Common myeloid progenitor, CD34-positive (primary cell): ENCODE data around the gene GSTO1.
"Not testable (repeated sequence)": the region's sequence is repeated elsewhere in the genome, so short reads cannot be mapped to it uniquely, and the experiment has no call there.

ENCODE experiments used
- CTCF ChIA-PET: fragments of 350-600 bp; sonication (Branson Sonifier 250); formaldehyde crosslinking; loops from one replicate; lab custom pipeline; 2021; ENCODE audit warnings: antibody characterized with exemption; lab: Charles Lee
- POLR2A ChIA-PET: fragments of 350-600 bp; sonication (Branson Sonifier 250); formaldehyde crosslinking; loops from one replicate; lab custom pipeline; 2021; ENCODE audit warnings: antibody characterized with exemption; lab: Charles Lee
- DNase-seq, 3 donors: peaks; one replicate each; pipeline versions ENCODE4 v3.0.0 to v3.0.0-alpha.2; 2013
- H3K27ac ChIP-seq, 2 experiments: 1 replicate in 1 of 2; 2 replicates in 1 of 2; pipeline ENCODE4 v1.7.0; 2013; ENCODE audit warnings: inconsistent platforms in 2 of 2, low read length in 2 of 2, mild to moderate bottlenecking in 2 of 2, low read depth in 1 of 2, moderate library complexity in 1 of 2; ENCODE audit not compliant: severe bottlenecking in 2 of 2, insufficient read depth in 1 of 2, poor library complexity in 1 of 2
- H3K27me3 ChIP-seq, 5 experiments: replicated peaks in 2 of 5; 1 replicate in 3 of 5; 2 replicates in 2 of 5; pipeline versions ENCODE4 v1.6.1 to v1.7.0; 2013; ENCODE audit warnings: low read length in 4 of 5, mild to moderate bottlenecking in 2 of 5, moderate library complexity in 2 of 5, inconsistent platforms in 1 of 5; ENCODE audit not compliant: insufficient read depth in 5 of 5, control insufficient read depth in 4 of 5
- H3K36me3 ChIP-seq, 4 experiments: 1 replicate in 2 of 4; 2 replicates in 2 of 4; pipeline versions ENCODE4 v1.6.1 to v1.7.0; 2013; ENCODE audit warnings: low read length in 3 of 4, control low read depth in 1 of 4, mild to moderate bottlenecking in 1 of 4; ENCODE audit not compliant: control insufficient read depth in 4 of 4, insufficient read depth in 4 of 4
- H3K4me1 ChIP-seq, 4 experiments: 1 replicate in 3 of 4; 2 replicates in 1 of 4; pipeline versions ENCODE4 v1.6.1 to v1.7.1; 2013; ENCODE audit warnings: low read length in 3 of 4, mild to moderate bottlenecking in 3 of 4, control low read depth in 1 of 4, inconsistent platforms in 1 of 4, moderate library complexity in 1 of 4; ENCODE audit not compliant: control insufficient read depth in 4 of 4, insufficient read depth in 4 of 4; ENCODE audit errors: control extremely low read depth in 1 of 4
- H3K4me3 ChIP-seq, 7 experiments: 1 replicate in 4 of 7; 2 replicates in 3 of 7; pipeline versions ENCODE4 v1.5.1 to v1.7.0; 2013; ENCODE audit warnings: mild to moderate bottlenecking in 7 of 7, low read length in 6 of 7, moderate library complexity in 6 of 7, inconsistent platforms in 2 of 7, low read depth in 2 of 7, control low read depth in 1 of 7; ENCODE audit not compliant: insufficient read depth in 4 of 7, control insufficient read depth in 1 of 7; ENCODE audit errors: extremely low read depth in 1 of 7
- H3K9me3 ChIP-seq, 5 experiments: 1 replicate in 4 of 5; 2 replicates in 1 of 5; pipeline versions ENCODE4 v1.6.1 to v1.7.1; 2013; ENCODE audit warnings: low read length in 4 of 5, mild to moderate bottlenecking in 2 of 5, inconsistent platforms in 1 of 5, low read depth in 1 of 5, moderate library complexity in 1 of 5; ENCODE audit not compliant: control insufficient read depth in 4 of 5, insufficient read depth in 2 of 5; ENCODE audit errors: control extremely low read depth in 1 of 5
- WGBS: methylation state at CpG from one replicate; pipeline ENCODE4 v1.1.5; 2013; ENCODE audit not compliant: insufficient coverage; 5-methylcytosine and 5-hydroxymethylcytosine counted together

Gene GSTO1

GRCh38 chr10:104247513-104248146, 7.1 kb upstream of the GSTO1 start:
- peak; percentile 73 to 94 (median 86) for DNase-seq
- Histone ChIP-seq H3K4me1 (peaks cover 14 to 39% (median 25%) of the 10 kb centered on the region in 4 experiments), H3K27ac (peak overlapping the region; percentile 56 to 82), H3K4me3 (peak overlapping the region in 5 of 7 experiments; percentile 16 to 49 (median 46)), H3K27me3 (no peaks in the 10 kb centered on the region), H3K9me3 (no peaks in the 10 kb centered on the region), H3K36me3 (no peaks in the 10 kb centered on the region)
- no CpG with 5 or more reads among the region's 3 CpGs for WGBS
- CTCF ChIA-PET = interaction anchor here (0.7 to 3.0 kb wide), 4 partner anchors 13 to 30 kb away, joined by 3 to 11 read pairs (median 8); no protein-coding TSS in a partner anchor
- POLR2A ChIA-PET = interaction anchor here (0.8 to 1.6 kb wide), 2 partner anchors 9 to 24 kb away, joined by 3 read pairs; no protein-coding TSS in a partner anchor

GRCh38 chr10:104248931-104249330, 5.8 kb upstream of the GSTO1 start:
- POLR2A ChIA-PET, H3K9me3 ChIP-seq, H3K4me3 ChIP-seq, H3K27ac ChIP-seq, DNase-seq, H3K27me3 ChIP-seq, H3K36me3 ChIP-seq: not testable (repeated sequence)
- H3K4me1 ChIP-seq = peaks cover 14 to 48% (median 31%) of the 10 kb centered on the region in 4 experiments
- 94% methylated on average over 11 of the region's 11 CpGs for WGBS
- CTCF ChIA-PET = interaction anchor here (0.8 to 3.0 kb wide), 7 partner anchors 9 to 42 kb away, joined by 3 to 11 read pairs (median 4); partner anchors contain the start of gene CFAP43

GRCh38 chr10:104250371-104250770, 4.3 kb upstream of the GSTO1 start:
- no peak for DNase-seq
- ChIA-PET CTCF (interaction anchor here (0.7 to 3.0 kb wide), 4 partner anchors 10 to 31 kb away, joined by 3 to 11 read pairs (median 3); no protein-coding TSS in a partner anchor), POLR2A (no interaction called here)
- H3K4me1 ChIP-seq = peaks cover 14 to 56% (median 38%) of the 10 kb centered on the region in 4 experiments
- no peaks in the 10 kb centered on the region for H3K27me3 ChIP-seq
- no peak overlapping the region for H3K4me3 ChIP-seq
- H3K9me3 ChIP-seq = no peaks in the 10 kb centered on the region
- no peak overlapping the region for H3K27ac ChIP-seq
- H3K36me3 ChIP-seq = no peaks in the 10 kb centered on the region
- 0% methylated on average over 1 of the region's 1 CpG for WGBS

GRCh38 chr10:104251443-104251842, 3.2 kb upstream of the GSTO1 start:
- Histone ChIP-seq H3K27me3 (no peaks in the 10 kb centered on the region), H3K9me3 (no peaks in the 10 kb centered on the region), H3K4me1 (peaks cover 19 to 57% (median 37%) of the 10 kb centered on the region in 4 experiments), H3K36me3 (no peaks in the 10 kb centered on the region), H3K27ac (no peak overlapping the region), H3K4me3 (no peak overlapping the region)
- no peak for DNase-seq
- no CpG with 5 or more reads among the region's 6 CpGs for WGBS
- CTCF ChIA-PET = no interaction called here
- POLR2A ChIA-PET = no interaction called here

- Histone ChIP-seq H3K27me3 (no peaks in the 10 kb centered on the region), H3K27ac (no peak overlapping the region), H3K4me1 (peaks cover 17 to 55% (median 38%) of the 10 kb centered on the region in 4 experiments), H3K9me3 (no peaks in the 10 kb centered on the region), H3K36me3 (no peaks in the 10 kb centered on the region), H3K4me3 (no peak overlapping the region)
- POLR2A ChIA-PET = no interaction called here
- CTCF ChIA-PET = interaction anchor here (0.9 to 3.9 kb wide), 2 partner anchors 22 to 42 kb away, joined by 3 to 37 read pairs; no protein-coding TSS in a partner anchor
- DNase-seq = no peak
Measured at GRCh38 chr10:104252368-104252767, 2.3 kb upstream of the GSTO1 start.

- Histone ChIP-seq H3K9me3 (no peaks in the 10 kb centered on the region), H3K4me3 (no peak overlapping the region), H3K4me1 (peaks cover 11 to 52% (median 32%) of the 10 kb centered on the region in 4 experiments), H3K36me3 (peaks cover 0 to 4% (median 3%) of the 10 kb centered on the region in 4 experiments), H3K27ac (no peak overlapping the region), H3K27me3 (no peaks in the 10 kb centered on the region)
- WGBS = 90% methylated on average over 2 of the region's 2 CpGs
- ChIA-PET POLR2A (no interaction called here), CTCF (interaction anchor here (1.4 to 3.9 kb wide), 4 partner anchors 10 to 40 kb away, joined by 3 to 37 read pairs (median 8); no protein-coding TSS in a partner anchor)
- DNase-seq = no peak
Measured at GRCh38 chr10:104253106-104253505, 1.6 kb upstream of the GSTO1 start.
